Measurements from ENCODE around the gene BAX.

DNA sequence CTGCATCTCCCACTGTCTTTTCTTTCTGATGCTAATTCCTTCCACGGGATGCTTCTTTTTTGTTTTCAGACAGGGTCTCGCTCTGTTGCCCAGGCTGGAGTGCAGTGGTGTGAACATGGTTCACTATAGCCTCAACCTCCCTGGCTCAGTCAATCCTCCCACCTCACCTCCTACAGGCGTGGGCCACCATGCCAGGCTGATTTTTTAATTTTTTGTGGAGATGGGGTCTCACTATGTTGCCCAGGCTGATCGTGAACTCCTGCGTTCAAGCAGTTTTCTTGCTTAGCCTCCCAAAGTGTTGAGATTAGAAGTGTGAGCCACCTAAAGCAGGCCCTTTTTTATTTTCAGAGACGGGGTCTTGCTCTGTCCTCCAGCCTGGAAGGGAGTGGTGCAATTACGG, 33.6 kb downstream of the BAX start:
- TF ChIP-seq, protein P1, sequence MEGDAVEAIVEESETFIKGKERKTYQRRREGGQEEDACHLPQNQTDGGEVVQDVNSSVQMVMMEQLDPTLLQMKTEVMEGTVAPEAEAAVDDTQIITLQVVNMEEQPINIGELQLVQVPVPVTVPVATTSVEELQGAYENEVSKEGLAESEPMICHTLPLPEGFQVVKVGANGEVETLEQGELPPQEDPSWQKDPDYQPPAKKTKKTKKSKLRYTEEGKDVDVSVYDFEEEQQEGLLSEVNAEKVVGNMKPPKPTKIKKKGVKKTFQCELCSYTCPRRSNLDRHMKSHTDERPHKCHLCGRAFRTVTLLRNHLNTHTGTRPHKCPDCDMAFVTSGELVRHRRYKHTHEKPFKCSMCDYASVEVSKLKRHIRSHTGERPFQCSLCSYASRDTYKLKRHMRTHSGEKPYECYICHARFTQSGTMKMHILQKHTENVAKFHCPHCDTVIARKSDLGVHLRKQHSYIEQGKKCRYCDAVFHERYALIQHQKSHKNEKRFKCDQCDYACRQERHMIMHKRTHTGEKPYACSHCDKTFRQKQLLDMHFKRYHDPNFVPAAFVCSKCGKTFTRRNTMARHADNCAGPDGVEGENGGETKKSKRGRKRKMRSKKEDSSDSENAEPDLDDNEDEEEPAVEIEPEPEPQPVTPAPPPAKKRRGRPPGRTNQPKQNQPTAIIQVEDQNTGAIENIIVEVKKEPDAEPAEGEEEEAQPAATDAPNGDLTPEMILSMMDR (optimal IDR thresholded peaks at IDR 0.05 in 1 of 3, IDR thresholded peaks at IDR 0.05 in 1 of 3, conservative IDR thresholded peaks at IDR 0.05 in 1 of 3; ENCODE audit: extremely low read depth in 1 of 3, insufficient read depth in 2 of 3, low read length in 3 of 3) = no peak
- TF ChIP-seq EZH2 (IDR thresholded peaks at IDR 0.05; ENCODE audit: low read length) = no peak

Measured in keratinocyte (primary cell).